Endothelial cell of umbilical vein (primary cell): ENCODE results near the gene RNF126. TPM values are rescaled to one million over a fixed set of nuclear protein-coding genes. Genes with fewer than 3 reads are reported as not detected.

ENCODE experiments used
- BruUV-seq: library from RNA; stranded (reverse); fragments of 400-500 nt; replicated peaks from 2 replicates; lab custom pipeline; 2021; lab: Mats Ljungman, UMichigan
- CTCF ChIA-PET: fragments of 300-600, 350-600 bp; sonication (Branson Sonifier 250); formaldehyde crosslinking; loops from one replicate; lab custom pipeline; 2021; ENCODE audit warnings: antibody characterized with exemption, inconsistent platforms; lab: Charles Lee
- POLR2A ChIA-PET: fragments of 300-600, 350-600 bp; sonication (Branson Sonifier 250); formaldehyde crosslinking; loops from one replicate; lab custom pipeline; 2021; ENCODE audit warnings: antibody characterized with exemption, inconsistent platforms; lab: Charles Lee
- DNase-seq: peaks from one replicate; pipeline ENCODE4 v3.0.0-alpha.2; 2011; ENCODE audit warnings: low read depth, low spot score
- FAIRE-seq: peaks from 2 replicates; lab custom pipeline; 2011; peaks lifted over from hg19 to GRCh38; lab: Jason Lieb, UNC
- H2AFZ ChIP-seq: 2 replicates; pipeline ENCODE4 v1.6.0; 2012; ENCODE audit warnings: low read depth, low read length, control low read depth, inconsistent platforms
- H3K27ac ChIP-seq: 2 replicates; pipeline ENCODE4 v1.5.1; 2011; ENCODE audit warnings: low read depth, mild to moderate bottlenecking, control low read depth, low read length, moderate library complexity; ENCODE audit not compliant: insufficient read depth
- H3K27me3 ChIP-seq, 2 experiments: 2 replicates each; pipeline versions ENCODE4 v1.6.0 to v1.6.1; 2011; ENCODE audit warnings: low read length in 2 of 2, mixed read lengths in 1 of 2; ENCODE audit not compliant: control insufficient read depth in 2 of 2, insufficient read depth in 2 of 2
- H3K36me3 ChIP-seq, 2 experiments: 2 replicates in 1 of 2; 3 replicates in 1 of 2; pipeline ENCODE4 v1.5.1; 2011; ENCODE audit warnings: low read length in 2 of 2, mild to moderate bottlenecking in 1 of 2, moderate library complexity in 1 of 2; ENCODE audit not compliant: control insufficient read depth in 2 of 2, insufficient read depth in 2 of 2; ENCODE audit errors: extremely low read depth in 1 of 2
- H3K4me1 ChIP-seq: 3 replicates; pipeline ENCODE4 v1.5.1; 2011; ENCODE audit warnings: mild to moderate bottlenecking, low read length; ENCODE audit not compliant: control insufficient read depth, insufficient read depth; ENCODE audit errors: extremely low read depth
- H3K4me2 ChIP-seq: 2 replicates; pipeline ENCODE4 v1.6.1; 2011; ENCODE audit warnings: low read length, control low read depth, mixed read lengths; ENCODE audit not compliant: insufficient read depth
- H3K4me3 ChIP-seq, 3 experiments: fragments of 200-600 bp in 1 of 3; sonication (generic), shearing (Covaris generic) in 1 of 3; replicated peaks in 1 of 3; 2 replicates each; pipeline ENCODE4 v1.5.1; 2011 to 2016; ENCODE audit warnings: control low read depth in 3 of 3, low read length in 3 of 3, mild to moderate bottlenecking in 2 of 3, inconsistent platforms in 1 of 3, low read depth in 1 of 3, moderate library complexity in 1 of 3; ENCODE audit not compliant: insufficient read depth in 1 of 3
- H3K79me2 ChIP-seq: 2 replicates; pipeline ENCODE4 v1.6.0; 2012; ENCODE audit warnings: low read length, inconsistent platforms; ENCODE audit not compliant: control insufficient read depth, insufficient read depth
- H3K9ac ChIP-seq: replicated peaks from 2 replicates; pipeline ENCODE3; 2011; ENCODE audit warnings: low read length, control low read depth; ENCODE audit not compliant: insufficient read depth; ENCODE audit errors: extremely low read depth
- H3K9me1 ChIP-seq: replicated peaks from 3 replicates; pipeline ENCODE4 v1.6.0; 2011; ENCODE audit warnings: mild to moderate bottlenecking, low read length; ENCODE audit not compliant: control insufficient read depth, insufficient read depth; ENCODE audit errors: extremely low read depth
- H3K9me3 ChIP-seq: replicated peaks from 2 replicates; pipeline ENCODE4 v1.5.1; 2012; ENCODE audit warnings: low read length, inconsistent platforms; ENCODE audit not compliant: control insufficient read depth, insufficient read depth
- H4K20me1 ChIP-seq: replicated peaks from 2 replicates; pipeline ENCODE3; 2011; ENCODE audit warnings: mild to moderate bottlenecking, low read length; ENCODE audit not compliant: control insufficient read depth, insufficient read depth; ENCODE audit errors: extremely low read depth
- CTCF ChIP-seq, 2 donors: IDR thresholded peaks; 1 replicate in 1 of 2; 2 replicates in 1 of 2; pipeline ENCODE4 v1.5.1; 2011; ENCODE audit warnings: low read length in 2 of 2, mild to moderate bottlenecking in 2 of 2, moderate library complexity in 2 of 2, control low read depth in 1 of 2, inconsistent platforms in 1 of 2, low read depth in 1 of 2; ENCODE audit not compliant: insufficient read depth in 1 of 2; ENCODE audit errors: extremely low read depth in 1 of 2
- EZH2 ChIP-seq: IDR thresholded peaks from 2 replicates; pipeline ENCODE4 v1.6.1; 2012; ENCODE audit warnings: borderline replicate concordance, low read depth, mild to moderate bottlenecking, moderate library complexity, low read length, inconsistent platforms; ENCODE audit not compliant: severe bottlenecking
- FOS ChIP-seq: IDR thresholded peaks from 2 replicates; pipeline ENCODE4 v1.6.1; 2011; ENCODE audit warnings: mild to moderate bottlenecking, low read length, moderate library complexity, borderline replicate concordance; ENCODE audit not compliant: insufficient read depth
- GATA2 ChIP-seq: IDR thresholded peaks from 2 replicates; pipeline ENCODE4 v1.7.0; 2011; ENCODE audit warnings: low read depth, mild to moderate bottlenecking, moderate library complexity, mixed read lengths, low read length; ENCODE audit not compliant: insufficient read length, insufficient read depth
- JUN ChIP-seq: IDR thresholded peaks from 2 replicates; pipeline ENCODE4 v1.6.1; 2011; ENCODE audit warnings: borderline replicate concordance, low read depth; ENCODE audit not compliant: insufficient read length, insufficient read depth
- MAX ChIP-seq: IDR thresholded peaks from 2 replicates; pipeline ENCODE4 v1.6.1; 2011; ENCODE audit not compliant: insufficient read depth, insufficient read length
- MYC ChIP-seq: IDR thresholded peaks from one replicate; pipeline ENCODE4 v1.6.1; 2011; ENCODE audit warnings: mild to moderate bottlenecking, low read depth, low read length
- POLR2A ChIP-seq: IDR thresholded peaks from 2 replicates; pipeline ENCODE4 v1.6.1; 2012; ENCODE audit warnings: low read depth, mild to moderate bottlenecking, control low read depth, low read length
- POLR2AphosphoS5 ChIP-seq: IDR thresholded peaks from 2 replicates; pipeline ENCODE4 v1.6.1; 2012; ENCODE audit warnings: low read depth, mild to moderate bottlenecking, control low read depth, low read length, moderate library complexity; ENCODE audit not compliant: insufficient read depth
- dilution Hi-C: fragments of 300-500 bp; cut with MboI; formaldehyde crosslinking; loops from one replicate; pipeline ENCODE4 v1.15.0; 2019; ENCODE audit warnings: low sequenced_read_pairs; ENCODE audit not compliant: extremely low pct_ligation_motif_present
- intact Hi-C: fragments of 100-400 bp; cut with micrococcal nuclease; formaldehyde crosslinking; loops from one replicate; pipeline ENCODE4 v1.10.0; 2022
- polyA plus RNA-seq, 4 experiments: library from polyadenylated mRNA; depleted of rRNA in 3 of 4; stranded (reverse) in 3 of 4; unstranded in 1 of 4; fragments of >200 nt; gene quantifications; 2 replicates each; pipeline versions ENCODE4 v1.2.1 to v1.2.3, GENCODE V29; 2011 to 2012; ENCODE audit warnings: missing spikeins in 1 of 4
- total RNA-seq: library from RNA; stranded (reverse); gene quantifications from 2 replicates; pipeline ENCODE4 v1.2.3, GENCODE V29; 2021

RNF126 gene
- total and polyA plus RNA-seq, 2 donors (not counting 3 experiments of a cell fraction or from before 2014, with no cell fraction given), result 19.2 to 61.3 TPM

DNA sequence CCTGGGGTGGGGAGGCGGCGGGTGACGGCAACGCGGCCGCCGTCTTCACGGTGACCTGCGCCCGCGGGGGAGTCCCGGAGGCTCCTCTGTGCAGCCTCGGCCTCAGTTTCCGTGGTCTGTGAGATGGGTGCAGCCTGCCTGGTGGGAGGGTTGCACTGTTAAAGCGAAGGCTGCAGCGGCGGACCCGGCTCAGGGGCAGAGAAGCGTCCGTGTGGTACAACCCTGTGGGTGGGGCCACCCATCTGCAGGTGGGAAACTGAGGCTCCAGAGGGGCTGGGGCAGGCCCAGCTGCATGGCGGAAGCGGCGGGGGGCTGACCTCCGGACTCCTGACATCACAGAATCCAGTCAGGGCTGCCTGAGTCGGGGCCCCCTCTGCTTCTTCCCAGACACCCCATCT, 22.9 kb downstream of the RNF126 start:
- no TSS peak for BruUV-seq
- H3K27ac ChIP-seq, result no peak overlapping the region
- no peaks in the 10 kb centered on the region for H3K9me3 ChIP-seq
- H3K27me3 ChIP-seq, result no peaks in the 10 kb centered on the region
- ChIA-PET POLR2A (no interaction called here), CTCF (no interaction called here)
- FAIRE-seq, result no peak
- peaks cover 4% of the 10 kb centered on the region for H3K4me1 ChIP-seq
- dilution Hi-C loops, result no loop called here
- peak overlapping the region; percentile 44 for H3K4me2 ChIP-seq
- intact Hi-C loops, result no loop called here
- no peaks in the 10 kb centered on the region for H3K79me2 ChIP-seq
- no peaks in the 10 kb centered on the region for H4K20me1 ChIP-seq
- DNase-seq, result no peak
- H2AFZ ChIP-seq, result peak overlapping the region; percentile 59
- H3K4me3 ChIP-seq, result peak overlapping the region in 2 of 3 experiments; percentile 16 to 27
- H3K9ac ChIP-seq, result no peak overlapping the region
- TF ChIP-seq GATA2, result no peak
- no peaks in the 10 kb centered on the region for H3K36me3 ChIP-seq
- no peaks in the 10 kb centered on the region for H3K9me1 ChIP-seq

- no peaks in the 10 kb centered on the region for H4K20me1 ChIP-seq
- dilution Hi-C loops, result no loop called here
- H3K4me3 ChIP-seq, result peak within 1 kb of the TSS; percentile 23 to 30 (median 28)
- FAIRE-seq (peak; percentile 77), DNase-seq (peak; percentile 82)
- H3K9me3 ChIP-seq, result no peaks in the 10 kb centered on the region
- intact Hi-C loops, result no loop called here
- no TSS peak for BruUV-seq
- H3K4me2 ChIP-seq, result peak within 1 kb of the TSS; percentile 61
- H3K36me3 ChIP-seq, result no peaks in the 10 kb centered on the region
- H3K9ac ChIP-seq, result no peak within 1 kb of the TSS
- no peak within 1 kb of the TSS for H3K27ac ChIP-seq
- ChIA-PET POLR2A (no interaction called here), CTCF (no interaction called here)
- TF ChIP-seq POLR2AphosphoS5 (no peak), MAX (no peak), JUN (no peak), FOS (no peak), EZH2 (no peak), MYC (no peak), CTCF (IDR thresholded peaks at IDR 0.05; ENCODE audit: extremely low read depth in 1 of 2, insufficient read depth in 1 of 2, low read depth in 1 of 2, low read length in 2 of 2) (no peak), POLR2A (no peak), GATA2 (no peak)
- H2AFZ ChIP-seq, result peak within 1 kb of the TSS; percentile 80
- no peaks in the 10 kb centered on the region for H3K79me2 ChIP-seq
- H3K9me1 ChIP-seq, result no peaks in the 10 kb centered on the region
- H3K27me3 ChIP-seq, result no peaks in the 10 kb centered on the region
- H3K4me1 ChIP-seq, result peaks cover 4% of the 10 kb centered on the region
Measured at GRCh38 chr19:639253-640160, 23.5 kb downstream of the RNF126 start, which contains the start of gene FGF22. FGF22 (plus strand) TSS chr19:639879; CDS start chr19:639926, 47 bp downstream.
